Peyer's patch (tissue), 4 donors: Measurements from ENCODE around the gene SPATC1L. TPM values are rescaled to one million over a fixed set of nuclear protein-coding genes. Genes with fewer than 3 reads are reported as not detected.

Source experiments
- DNase-seq, 3 donors: peaks; one replicate each; pipeline ENCODE4 v3.0.0-alpha.2; 2017 to 2019
- H3K27ac ChIP-seq, 4 donors: fragments of 200-600 bp; sonication (generic); one replicate each; pipeline ENCODE4 v1.5.1; 2016 to 2019
- H3K27me3 ChIP-seq, 2 donors: fragments of 200-600 bp; sonication (generic); one replicate each; pipeline ENCODE4 v1.5.1; 2019
- H3K36me3 ChIP-seq, 3 donors: fragments of 200-600 bp; sonication (generic); one replicate each; pipeline ENCODE4 v1.5.1; 2016 to 2019
- H3K4me1 ChIP-seq, 4 donors: fragments of 200-600 bp; sonication (generic); one replicate each; pipeline ENCODE4 v1.5.1; 2016 to 2019
- H3K4me3 ChIP-seq, 4 donors: fragments of 200-600 bp; sonication (generic); 1 replicate in 3 of 4; 2 replicates in 1 of 4; pipeline ENCODE4 v1.5.1; 2016 to 2019; ENCODE audit warnings: mild to moderate bottlenecking in 1 of 4
- H3K9me3 ChIP-seq, 4 donors: fragments of 200-600 bp; sonication (generic); one replicate each; pipeline ENCODE4 v1.5.1; 2016 to 2019; ENCODE audit warnings: mild to moderate bottlenecking in 1 of 4
- CTCF ChIP-seq, 6 experiments: fragments of 450-650 bp in 4 of 6; fragments of 200-600 bp in 2 of 6; sonication (generic) in 1 of 6; IDR thresholded peaks; one replicate each; pipeline ENCODE4 v1.5.1; 2017 to 2019; ENCODE audit warnings: antibody characterized with exemption in 6 of 6, mild to moderate bottlenecking in 3 of 6, moderate library complexity in 1 of 6
- POLR2A ChIP-seq, 2 donors: fragments of 450-650 bp; IDR thresholded peaks; one replicate each; pipeline ENCODE4 v1.5.1; 2017; ENCODE audit warnings: antibody characterized with exemption in 2 of 2, mild to moderate bottlenecking in 2 of 2, moderate library complexity in 2 of 2
- total RNA-seq, 4 donors: library from RNA; depleted of rRNA; stranded (reverse); fragments of >200 nt; gene quantifications; one replicate each; pipeline ENCODE4 v1.1.0, GENCODE V29; 2016

Gene SPATC1L
- total RNA-seq, 4 donors from 2014 or later, result 1.1 to 13.2 (median 2.6) TPM

GRCh38 chr21:46151261-46151988, 32.8 kb downstream of the SPATC1L start:
- Histone ChIP-seq H3K27me3 (no peaks in the 10 kb centered on the region), H3K9me3 (no peaks in the 10 kb centered on the region), H3K4me1 (peaks cover 0 to 9% (median 0%) of the 10 kb centered on the region in 4 donors), H3K36me3 (no peaks in the 10 kb centered on the region), H3K4me3 (no peak overlapping the region), H3K27ac (no peak overlapping the region)
- peak in 2 of 3 donors; percentile 36 to 40 for DNase-seq
- TF ChIP-seq CTCF (IDR thresholded peaks at IDR 0.05) (no peak), POLR2A (IDR thresholded peaks at IDR 0.05) (no peak)

GRCh38 chr21:46150491-46151121, 33.7 kb downstream of the SPATC1L start:
- no peaks in the 10 kb centered on the region for H3K9me3 ChIP-seq
- TF ChIP-seq POLR2A (IDR thresholded peaks at IDR 0.05) (no peak), CTCF (IDR thresholded peaks at IDR 0.05) (no peak)
- H3K4me3 ChIP-seq, result no peak overlapping the region
- no peak overlapping the region for H3K27ac ChIP-seq
- DNase-seq, result peak in 2 of 3 donors; percentile 30 to 40
- no peaks in the 10 kb centered on the region for H3K27me3 ChIP-seq
- H3K36me3 ChIP-seq, result no peaks in the 10 kb centered on the region
- peaks cover 0 to 9% (median 0%) of the 10 kb centered on the region in 4 donors for H3K4me1 ChIP-seq

GRCh38 chr21:46150073-46150472, 34.2 kb downstream of the SPATC1L start:
- TF ChIP-seq CTCF (IDR thresholded peaks at IDR 0.05) (no peak), POLR2A (IDR thresholded peaks at IDR 0.05) (no peak)
- no peak overlapping the region for H3K4me3 ChIP-seq
- DNase-seq, result peak in 1 of 3 donors; percentile 37
- H3K9me3 ChIP-seq, result no peaks in the 10 kb centered on the region
- H3K27me3 ChIP-seq, result no peaks in the 10 kb centered on the region
- peaks cover 0 to 9% (median 0%) of the 10 kb centered on the region in 4 donors for H3K4me1 ChIP-seq
- H3K27ac ChIP-seq, result no peak overlapping the region
- H3K36me3 ChIP-seq, result no peaks in the 10 kb centered on the region

GRCh38 chr21:46149205-46149901, 34.9 kb downstream of the SPATC1L start:
- Histone ChIP-seq H3K4me1 (peaks cover 0 to 9% (median 0%) of the 10 kb centered on the region in 4 donors), H3K4me3 (no peak overlapping the region), H3K9me3 (no peaks in the 10 kb centered on the region), H3K27ac (no peak overlapping the region), H3K36me3 (no peaks in the 10 kb centered on the region), H3K27me3 (no peaks in the 10 kb centered on the region)
- TF ChIP-seq CTCF (IDR thresholded peaks at IDR 0.05), result no peak
- TF ChIP-seq POLR2A (IDR thresholded peaks at IDR 0.05), result no peak
- DNase-seq, result peak in 2 of 3 donors; percentile 31

- Histone ChIP-seq H3K27ac (no peak overlapping the region), H3K9me3 (no peaks in the 10 kb centered on the region), H3K4me1 (peaks cover 0 to 3% (median 0%) of the 10 kb centered on the region in 4 donors), H3K36me3 (no peaks in the 10 kb centered on the region), H3K27me3 (no peaks in the 10 kb centered on the region), H3K4me3 (no peak overlapping the region)
- TF ChIP-seq CTCF (IDR thresholded peaks at IDR 0.05) (no peak), POLR2A (IDR thresholded peaks at IDR 0.05) (no peak)
- peak in 1 of 3 donors; percentile 8 for DNase-seq
Measured at GRCh38 chr21:46148106-46148505, 36.2 kb downstream of the SPATC1L start.
